Measurements from ENCODE around the gene SPATS2L.
A peak's percentile ranks its signal among the peaks of the same experiment; 100 is the strongest.

SPATS2L gene

DNA sequence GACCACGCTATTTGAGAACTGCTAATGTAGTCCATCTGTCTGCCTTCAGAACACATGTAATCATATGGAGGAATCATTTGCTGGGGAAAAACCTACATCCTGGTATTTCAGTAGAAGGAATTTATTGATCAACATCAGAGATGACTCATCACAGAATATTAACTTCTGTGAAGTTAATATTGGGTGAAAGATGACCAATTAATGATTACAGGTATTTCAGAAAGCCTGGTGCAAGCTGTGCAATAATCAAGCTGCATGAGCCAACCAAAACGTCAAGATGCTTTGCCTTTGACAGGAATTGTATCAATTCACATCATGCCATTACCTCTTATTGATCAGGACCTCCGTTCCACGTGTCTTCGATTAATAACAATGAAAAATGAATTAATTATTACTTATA lies 9.4 kb upstream of the SPATS2L start:
- no peak for DNase-seq

DNA sequence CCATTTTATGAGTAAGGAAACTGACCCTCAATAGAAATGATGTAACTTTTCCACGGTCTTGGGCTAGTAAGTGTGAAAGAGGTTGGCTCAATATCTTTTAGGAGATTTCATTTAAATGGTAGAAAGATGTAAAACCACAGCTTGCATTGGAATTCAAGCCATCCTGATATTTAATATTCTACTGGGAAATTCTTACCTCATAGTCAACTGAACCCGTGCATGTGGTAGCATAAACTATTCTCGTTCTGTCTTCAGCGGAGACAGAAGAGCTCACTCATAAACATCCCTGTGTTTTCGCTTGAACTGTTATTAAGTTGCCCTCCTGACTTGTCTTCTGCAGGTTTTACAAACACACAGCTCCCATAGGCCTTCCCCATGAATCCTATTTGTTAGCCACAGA lies 8.5 kb upstream of the SPATS2L start:
- no peak for DNase-seq

DNA sequence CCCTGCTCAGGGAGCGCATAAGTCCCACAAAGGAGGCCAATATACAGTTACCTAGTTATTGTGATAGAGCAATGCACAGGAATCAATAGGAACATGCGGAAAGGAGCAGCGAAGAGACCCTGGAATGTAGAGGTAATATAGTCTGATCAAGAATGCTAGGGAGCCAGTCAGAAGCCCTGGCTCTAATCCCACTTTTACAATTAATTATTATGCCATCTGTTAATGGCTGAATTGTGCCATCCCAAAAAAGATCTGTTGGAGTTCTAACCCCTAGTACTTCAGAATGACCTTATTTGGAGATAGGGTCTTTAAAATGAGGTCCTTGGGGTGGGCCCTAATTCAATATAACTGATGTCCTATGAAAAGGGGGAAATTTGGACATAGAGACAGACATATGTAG lies 7.7 kb upstream of the SPATS2L start:
- no peak for DNase-seq

DNA sequence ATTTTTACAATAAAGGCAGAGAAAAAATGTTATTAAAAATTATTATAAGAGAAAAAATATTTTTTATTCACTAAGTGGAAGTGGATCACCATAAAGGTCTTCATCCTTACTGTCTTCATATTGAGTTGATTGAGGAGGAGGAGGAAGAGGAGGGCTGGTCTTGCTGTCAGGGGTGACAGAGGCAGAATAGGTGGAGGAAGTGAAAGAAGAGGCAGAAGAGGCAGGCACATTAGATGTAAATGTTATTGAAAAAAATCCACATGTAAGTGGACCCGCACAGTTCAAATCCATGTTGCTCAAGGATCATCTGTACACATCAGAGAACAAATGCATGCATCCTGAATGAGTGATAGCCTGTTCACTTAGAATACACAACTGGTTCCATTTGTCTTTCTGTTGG lies 6.4 kb upstream of the SPATS2L start:
- no peak for DNase-seq

DNA sequence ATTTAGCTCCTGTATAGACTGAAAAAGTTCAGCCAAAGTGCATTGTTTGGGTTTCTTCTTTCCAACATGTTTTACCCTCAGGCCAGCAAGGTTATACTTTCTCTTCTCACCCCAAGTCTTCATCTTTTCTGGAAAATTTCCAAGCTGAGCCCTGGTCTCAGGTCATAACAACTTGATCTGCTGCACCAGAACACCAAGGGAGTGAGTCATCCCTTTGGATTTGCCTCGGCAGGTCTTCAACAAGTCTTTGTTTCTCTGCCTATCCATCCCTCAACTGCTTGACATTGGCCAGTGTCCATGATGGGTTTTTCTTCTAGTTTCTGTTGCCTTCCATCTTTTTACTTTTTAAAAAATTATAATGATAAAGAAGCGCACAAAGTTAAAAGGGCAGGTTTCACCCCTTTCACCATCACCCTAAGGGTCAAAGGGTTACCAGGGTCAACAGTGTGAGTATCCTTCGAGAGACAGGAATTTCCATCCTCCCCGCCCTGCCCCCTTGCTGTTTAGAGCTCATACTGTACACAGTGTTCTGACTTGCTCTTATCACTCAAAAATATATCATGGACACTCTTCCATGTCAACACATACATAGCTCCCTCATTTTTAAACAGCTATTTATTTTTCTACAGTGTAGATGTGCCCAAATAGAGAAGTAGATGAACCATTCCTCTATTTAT lies 5.7 kb upstream of the SPATS2L start:
- DNase-seq = no peak

DNA sequence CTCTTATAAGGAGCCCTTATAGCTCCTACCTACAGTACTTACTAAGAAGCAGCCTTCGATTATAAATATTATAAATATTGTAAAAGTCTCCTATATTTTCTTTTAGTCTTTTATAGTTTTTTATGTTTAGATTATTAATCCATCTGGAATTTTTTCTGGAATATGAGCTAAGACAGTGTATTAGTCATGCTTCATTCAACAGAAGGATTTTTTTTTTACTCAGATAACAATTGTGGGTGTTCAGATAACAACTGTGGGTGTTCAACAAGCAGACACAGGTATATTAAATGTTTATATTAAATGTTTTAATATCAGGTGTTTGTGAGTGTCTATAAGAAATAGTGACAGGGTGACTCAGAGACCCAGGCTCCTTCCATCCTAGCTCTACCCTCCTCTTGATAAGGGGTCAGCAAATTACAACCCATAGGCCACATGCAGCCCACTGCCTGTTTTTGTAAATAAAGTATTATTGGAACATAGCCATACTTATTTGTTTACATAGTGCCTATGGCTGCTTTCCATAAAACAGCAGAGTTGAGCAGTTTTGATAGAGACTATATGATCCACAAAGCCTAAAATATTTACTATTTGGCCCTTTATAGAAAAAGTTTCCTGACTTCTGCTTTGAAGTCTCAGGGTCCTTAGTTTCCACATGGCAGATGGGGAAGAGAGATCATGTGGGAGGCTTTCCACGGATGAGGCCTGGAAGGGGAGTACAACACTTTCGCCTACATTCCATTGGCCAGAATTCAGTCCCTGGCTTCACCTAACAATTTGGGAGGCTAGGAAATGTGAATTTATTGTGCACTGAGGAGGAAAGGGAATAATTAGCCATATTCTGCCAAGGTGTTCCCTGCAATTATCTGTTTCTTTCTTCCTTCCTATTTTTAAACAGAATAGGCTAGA lies 4.3 kb upstream of the SPATS2L start:
- no peak for DNase-seq

DNA sequence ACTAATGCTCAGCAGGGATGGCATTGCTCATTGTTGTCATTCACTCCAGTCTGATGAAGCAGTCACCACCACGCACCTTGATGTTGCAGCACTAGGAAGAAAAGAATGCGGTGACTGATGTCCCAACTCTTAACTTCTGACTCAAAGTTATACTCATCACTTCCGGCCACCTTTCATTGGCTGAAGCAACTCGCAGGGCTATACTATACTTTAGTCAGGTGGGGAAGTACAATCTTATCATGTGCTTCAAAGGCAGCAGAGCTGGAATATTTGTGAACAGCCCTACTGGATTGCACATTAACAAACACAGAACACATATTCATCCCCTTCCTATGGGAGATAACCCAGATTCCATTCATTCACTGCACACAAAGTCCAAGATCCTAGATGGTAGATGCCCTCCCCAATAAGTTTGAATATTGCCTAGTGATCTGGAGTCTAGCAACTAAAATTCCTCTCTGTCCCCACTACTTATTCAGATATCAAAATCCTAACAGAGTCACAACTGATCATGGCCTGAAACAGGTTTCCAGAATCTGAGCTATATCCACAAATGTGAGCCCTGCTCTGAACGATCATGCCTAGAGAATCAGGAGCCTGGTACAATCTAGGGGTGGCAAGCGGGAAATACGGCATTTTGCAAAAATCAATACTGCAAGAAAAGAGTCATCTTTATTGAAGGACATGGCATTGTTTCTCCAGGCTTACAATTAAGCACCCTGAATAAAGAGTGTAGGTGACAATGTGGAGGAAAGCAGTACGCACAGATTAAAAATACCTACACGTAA lies 3.4 kb upstream of the SPATS2L start:
- no peak for DNase-seq

DNA sequence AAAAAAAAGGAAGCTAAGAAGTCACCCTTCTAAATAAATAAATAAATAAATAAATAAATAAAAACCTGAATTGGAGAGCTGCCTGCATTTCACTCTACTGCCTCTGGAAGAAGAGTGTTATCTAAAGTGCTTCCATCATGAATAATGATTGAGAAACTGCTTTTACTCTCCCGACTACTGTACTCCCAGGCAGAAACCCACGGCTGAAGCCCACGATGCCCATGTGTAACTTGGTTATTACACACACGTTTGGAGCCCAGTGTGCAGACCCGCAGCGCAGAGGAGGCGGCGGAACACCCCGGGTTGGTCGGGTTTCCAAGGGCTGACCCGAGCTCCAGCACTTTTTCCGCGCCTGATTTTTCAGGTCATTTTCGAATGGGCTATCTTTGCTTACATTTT lies 697 bp upstream of the SPATS2L start:
- peak; percentile 44 for DNase-seq

DNA sequence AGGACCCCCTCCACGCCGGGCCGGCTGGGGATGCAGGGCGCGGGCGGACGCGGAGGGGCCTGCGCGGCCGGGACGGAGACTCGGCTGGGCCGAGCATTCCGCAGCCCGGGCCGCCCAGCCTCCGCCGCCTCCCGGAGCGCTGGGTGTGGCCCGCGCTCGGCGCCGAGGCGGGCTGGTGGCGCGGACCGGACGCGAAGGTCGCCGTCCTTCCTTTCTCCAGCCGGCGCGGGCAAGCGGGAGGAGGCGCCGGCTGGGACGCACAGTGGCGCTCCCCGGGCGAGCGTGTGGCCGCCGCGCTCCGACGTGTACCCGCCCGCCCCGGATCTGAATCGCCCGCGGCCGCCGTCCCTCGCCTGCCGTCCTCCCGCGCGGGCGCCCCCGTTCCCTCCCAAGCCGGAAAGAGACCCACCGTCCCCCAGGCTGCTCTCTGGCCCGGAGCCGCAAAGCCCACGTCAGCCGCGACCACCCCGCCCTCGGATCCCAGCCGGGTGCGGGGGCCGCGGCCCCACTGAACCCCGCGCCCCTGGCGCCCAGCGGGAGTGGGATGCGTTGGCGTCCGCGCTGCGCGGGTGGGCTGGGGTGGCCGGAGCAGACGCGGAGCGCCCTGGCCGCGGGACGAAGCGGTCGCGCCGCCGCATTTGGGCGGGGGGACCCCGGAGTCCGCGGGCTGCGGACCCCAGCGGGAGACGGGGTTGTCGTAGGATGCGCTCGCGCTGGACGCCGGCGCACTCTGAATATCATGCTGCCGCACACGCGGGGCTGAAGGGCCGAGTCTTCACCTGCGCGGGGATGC lies 634 bp downstream of the SPATS2L start:
- peak; percentile 27 for DNase-seq

DNA sequence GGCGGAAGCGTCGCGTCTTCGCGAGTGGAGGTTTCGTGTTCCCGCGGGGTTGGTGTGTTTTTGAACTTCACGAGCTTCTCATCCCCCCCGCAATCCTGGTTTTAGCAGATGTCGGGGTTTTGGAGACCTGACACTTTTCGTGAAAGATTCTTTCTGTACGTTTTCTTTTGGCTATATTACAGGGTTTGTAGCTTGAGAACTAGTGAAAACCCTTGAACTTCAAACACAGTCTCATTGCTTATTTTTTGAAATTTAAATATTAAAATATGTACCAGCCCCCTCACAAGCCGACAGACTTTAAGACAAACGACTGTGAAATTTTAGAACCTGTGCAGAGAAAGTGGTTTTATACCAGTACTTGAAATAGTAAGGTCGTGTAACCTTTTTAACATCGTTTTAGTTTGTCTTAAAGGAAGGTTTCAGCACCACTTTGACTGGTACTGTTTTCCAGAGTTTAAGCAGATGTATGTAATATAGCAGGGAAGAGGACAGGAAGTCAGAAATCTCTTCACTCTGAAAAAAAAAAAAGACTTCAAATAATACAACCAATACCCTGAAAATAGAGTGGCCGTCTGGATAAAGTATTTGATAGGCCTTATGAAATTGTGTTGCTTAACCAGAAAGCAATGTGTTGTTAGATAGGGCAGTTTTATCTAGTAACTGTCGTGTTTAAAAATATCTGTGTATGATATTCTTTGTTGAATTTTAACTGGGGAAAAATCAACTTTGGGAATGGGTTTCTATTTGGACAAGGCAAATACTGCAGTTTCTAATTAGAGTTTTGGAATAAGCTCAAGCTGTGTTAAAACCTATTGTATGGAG lies 1.4 kb downstream of the SPATS2L start:
- no peak for DNase-seq

DNA sequence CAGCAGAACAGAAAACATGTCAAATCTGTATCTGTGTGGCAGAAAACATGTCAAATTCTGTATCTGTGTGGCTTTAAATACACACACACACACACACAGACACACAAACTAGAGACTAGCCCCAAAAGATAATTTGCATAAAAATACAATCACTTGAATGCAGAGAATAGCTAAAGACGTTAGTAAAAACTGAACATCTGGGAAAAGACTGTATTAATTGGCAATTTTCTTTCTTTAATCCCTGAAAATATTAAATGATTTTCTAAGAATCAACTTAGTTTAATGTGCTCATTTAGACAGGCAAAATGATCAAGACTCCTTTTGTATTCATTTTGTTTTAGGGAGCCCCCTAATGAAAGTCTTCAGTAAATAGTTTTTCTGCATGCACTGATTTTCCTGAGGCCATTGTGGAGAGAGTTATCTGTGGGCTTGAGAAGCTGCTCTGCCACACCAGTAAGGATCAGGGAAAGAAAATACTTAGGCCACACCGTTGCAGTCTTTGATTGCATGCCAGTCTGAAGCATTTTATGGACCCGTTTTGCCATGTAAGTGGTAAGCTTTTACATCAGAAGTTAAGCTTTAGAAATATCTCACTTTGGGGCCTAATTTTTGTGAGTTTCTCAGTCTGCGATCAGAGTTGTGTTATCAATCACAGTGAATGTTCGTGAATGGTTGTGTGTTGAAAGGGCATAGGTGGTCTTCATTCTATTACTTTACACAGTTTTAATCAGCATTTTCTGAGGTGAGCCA lies 2.2 kb downstream of the SPATS2L start:
- no peak for DNase-seq

DNA sequence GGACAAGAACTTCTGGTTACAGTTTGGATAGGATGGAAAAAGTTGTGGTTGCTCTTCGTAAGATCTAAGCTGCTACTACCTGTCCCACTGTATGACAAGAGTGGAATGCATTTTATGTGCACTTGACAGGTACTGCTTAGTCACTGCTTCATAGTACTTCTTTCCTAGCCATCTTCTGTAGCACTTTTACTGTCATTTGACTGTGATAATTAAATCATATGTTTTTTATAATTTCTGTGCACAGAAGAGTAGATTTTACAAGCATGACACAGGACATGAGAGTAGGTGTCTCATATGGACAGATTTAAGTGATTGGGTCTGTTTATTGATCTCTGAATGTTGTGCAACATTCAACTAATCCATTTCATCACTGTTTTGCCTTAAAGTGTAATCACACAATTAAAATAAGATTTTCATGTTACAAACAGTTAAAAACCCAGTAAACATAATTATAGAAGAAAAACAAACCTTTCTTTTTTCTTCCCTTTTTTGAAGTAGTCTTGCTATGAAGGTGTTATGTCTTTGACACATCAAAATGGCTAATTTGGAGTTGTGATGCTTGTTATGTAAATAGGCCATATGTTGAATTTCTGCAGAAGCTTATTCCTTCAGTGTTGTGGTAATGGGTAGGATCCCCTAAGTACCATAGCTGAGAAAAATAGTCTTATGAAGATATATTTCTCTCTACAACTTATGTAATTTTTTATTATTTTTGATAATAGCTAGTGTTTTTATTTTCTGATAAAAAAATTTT lies 3.0 kb downstream of the SPATS2L start:
- no peak for DNase-seq

DNA sequence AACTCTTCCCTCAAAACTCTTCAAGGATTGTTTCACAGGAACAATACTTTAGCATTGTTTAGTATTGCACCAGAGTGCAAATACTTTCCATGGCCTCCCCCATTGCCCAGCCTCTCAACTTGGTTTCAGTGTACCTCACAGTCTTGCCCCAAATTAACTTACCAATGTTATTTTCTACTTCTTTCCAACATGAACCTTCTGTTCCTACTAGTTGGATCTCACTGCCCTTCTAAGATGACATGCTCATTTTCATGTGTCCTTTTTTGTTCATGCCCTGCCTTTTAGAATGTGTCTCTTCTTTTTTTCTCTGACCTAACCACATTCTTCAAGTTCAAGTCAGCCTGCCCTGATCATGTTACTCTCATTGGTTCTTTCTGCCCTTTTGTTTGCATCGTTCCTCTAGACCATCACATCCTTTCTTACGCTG lies 4.1 kb downstream of the SPATS2L start:
- no peak for DNase-seq

DNA sequence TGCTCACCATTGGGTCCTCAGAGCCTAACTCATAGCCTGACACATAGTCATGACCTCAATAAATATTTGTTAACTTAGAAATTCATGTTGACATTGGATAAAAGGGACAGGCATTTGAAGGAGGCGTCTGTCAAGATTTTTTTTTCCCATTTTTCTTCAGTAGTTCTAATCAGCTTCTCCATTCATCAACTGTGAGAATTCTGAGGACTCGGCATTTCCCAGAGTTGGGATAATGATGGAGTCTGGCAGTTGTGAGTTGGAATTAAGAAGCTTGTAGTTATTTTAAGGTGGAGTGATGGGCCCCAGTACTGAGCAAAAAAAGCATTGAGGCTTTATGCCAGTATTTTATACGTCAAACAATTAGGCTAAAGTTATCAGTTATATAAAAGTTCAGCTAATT lies 4.6 kb downstream of the SPATS2L start:
- DNase-seq = no peak

DNA sequence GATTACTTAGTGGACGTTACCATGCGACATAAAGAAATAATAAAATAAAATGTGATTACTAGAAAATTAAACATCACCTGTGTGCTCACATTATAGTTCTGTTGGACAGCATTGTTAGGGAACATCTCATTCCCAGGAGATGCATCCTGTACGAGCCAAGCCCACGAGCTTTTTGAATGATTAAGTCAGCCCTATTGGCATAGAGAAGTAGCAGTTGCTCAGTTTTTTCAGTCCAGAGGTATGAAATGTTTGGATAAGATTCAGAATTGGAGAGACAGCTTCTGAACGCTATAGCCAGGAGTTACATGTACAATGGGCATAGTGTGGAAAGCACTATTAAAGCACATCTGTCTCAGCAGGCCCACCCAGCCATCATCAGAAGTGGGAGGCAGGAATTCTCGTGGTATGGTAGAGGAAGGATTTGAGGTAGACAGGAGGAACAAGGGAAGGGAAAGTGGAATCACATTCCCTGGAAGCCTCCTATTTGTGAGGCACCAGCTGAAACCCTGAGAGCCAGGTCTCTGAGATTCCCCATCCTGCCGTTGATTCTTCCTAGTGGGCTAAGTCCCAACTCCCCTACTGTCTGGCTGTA lies 8.6 kb downstream of the SPATS2L start:
- no peak for DNase-seq

DNA sequence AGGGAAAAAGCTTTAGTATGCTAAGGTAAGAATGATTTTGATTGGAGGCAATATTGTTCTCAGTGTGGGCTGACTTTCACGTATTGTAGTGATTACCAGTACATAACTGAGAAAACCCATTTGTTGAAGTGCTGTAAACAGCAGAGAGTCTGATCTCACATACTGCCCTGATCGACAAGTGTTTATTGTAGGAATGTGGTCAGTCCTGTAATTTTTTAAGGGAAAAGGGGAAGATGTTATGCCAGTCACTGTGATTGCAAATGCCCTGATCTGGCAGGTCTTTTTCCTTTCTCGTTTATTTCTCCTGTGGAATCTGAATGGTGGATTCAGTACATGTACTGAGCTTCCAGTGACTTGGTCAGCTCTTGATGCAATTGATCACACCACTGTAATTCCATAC lies 11.5 kb downstream of the SPATS2L start:
- no peak for DNase-seq

DNA sequence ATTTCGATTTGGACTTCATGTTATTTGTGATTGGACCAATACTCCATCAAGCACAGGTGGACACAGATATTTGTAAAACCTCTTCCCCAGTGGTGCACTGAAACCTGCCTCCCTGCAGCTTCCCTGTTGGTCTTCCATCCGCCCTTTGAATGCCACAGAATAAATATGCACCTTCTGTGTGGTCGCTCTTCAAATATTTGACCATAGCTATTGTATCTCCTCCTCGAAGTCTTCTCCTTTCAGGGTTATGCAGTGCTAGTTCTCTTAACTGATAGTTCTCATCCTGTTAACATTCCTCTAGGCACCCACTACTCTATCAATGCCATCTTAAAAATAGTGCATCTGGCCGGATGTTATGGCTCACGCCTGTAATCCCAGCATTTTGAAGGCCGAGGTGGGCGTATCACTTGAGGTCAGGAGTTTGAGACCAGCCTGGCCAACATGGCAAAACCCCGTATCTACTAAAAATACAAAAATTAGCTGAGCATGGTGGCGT lies 12.5 kb downstream of the SPATS2L start:
- DNase-seq = no peak

DNA sequence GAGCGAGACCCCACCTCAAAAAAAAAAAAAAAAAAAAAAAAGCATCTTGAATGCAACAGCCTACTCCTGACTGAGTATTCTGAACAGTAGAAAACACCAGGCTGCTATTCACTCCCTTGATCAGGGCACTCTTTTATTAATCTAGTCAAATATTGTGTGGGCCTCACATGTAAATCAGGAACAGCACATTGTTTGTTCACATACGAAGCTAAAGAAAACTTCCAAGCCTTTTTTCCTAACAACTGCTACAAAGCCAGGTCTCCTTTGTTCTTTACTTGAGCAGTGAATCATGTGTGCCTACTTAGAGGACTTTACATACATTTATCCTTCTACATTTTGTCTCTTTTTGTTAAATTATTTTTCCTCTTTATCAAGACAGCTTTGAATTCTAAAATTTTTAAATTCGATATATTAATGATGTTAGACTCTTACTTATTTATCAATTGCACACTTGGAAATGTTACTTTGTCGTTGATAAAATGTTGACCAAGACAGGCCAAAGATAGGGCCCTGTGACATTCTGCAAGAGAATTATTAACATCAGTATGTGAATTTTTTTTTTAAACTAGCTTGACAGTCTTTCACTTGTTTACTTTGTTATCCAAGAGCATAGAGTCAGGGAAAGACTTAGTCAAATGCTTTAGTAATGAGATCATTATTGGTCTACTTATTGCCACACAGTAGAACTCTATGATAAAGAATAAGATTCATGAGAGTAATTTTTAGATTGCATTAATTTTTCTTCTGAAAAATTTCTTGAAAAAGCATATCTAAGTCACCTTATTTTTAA lies 13.2 kb downstream of the SPATS2L start:
- DNase-seq = no peak

DNA sequence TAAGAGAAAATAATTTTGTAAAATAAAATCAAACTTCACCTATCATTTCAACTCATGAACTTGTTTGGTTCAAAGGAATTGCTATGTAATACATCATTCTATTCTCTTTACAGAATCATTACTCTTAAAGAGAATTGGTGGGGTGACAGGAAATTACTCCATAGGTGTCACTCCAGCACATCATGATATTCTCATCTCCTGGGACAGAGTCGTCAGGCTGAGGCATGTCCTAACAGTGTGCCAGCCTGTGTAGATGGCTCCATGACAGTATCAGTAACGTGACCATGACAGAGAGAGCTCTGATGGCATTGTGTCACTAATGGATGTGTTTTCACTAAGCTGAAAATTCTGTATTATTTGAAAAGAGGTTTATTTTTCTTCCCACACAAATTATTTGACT lies 13.9 kb downstream of the SPATS2L start:
- no peak for DNase-seq

Data from NCI-H774 (cell line).